OCI-M2 (cell line): ENCODE results near the gene GZF1.
"Not testable (repeated sequence)": the region's sequence is repeated elsewhere in the genome, so short reads cannot be mapped to it uniquely, and the experiment has no call there.

Source experiments
- DNase-seq: peaks from one replicate; lab custom pipeline; 2025; ENCODE audit not compliant: unreplicated experiment; lab: John Stamatoyannopoulos, UW

The GZF1 gene

DNA sequence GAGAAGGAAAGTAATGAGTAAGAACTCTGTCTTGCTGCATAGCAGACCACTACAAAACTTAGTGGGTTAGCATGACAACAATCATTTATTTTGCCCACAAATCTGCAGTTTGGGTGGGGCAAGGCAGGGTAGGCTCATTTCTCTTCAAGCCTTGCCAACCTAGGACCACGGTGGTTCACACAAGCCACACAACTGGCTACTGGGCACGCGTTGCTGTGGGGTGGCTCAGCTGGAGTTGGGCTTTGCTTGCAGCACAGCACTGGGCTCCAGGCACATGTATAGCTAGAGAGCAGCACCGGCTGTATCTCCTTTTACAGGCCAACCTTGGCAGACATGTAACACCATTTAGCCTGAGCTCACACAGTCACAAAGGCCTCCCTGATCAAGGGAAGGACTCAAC is 16.0 kb upstream of the GZF1 start:
- no peak for DNase-seq

DNA sequence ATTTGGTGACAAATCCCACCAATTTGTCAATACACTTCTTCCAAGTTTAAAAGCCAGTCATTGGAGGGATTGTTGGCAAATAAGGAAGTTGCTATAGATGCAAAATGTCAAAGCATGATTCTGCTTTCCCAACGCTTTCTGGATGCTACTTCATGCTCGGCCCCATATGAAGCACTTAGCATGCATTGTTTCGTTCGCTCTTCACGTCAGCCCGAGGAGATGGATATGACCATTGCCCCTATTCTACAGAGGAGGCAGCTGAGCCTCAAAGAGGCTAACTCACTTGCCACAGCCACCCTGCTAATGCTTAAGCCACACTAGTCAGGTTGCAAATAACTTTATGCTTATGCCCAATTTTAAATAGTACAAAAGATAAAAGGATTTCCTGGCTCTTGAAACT is 14.2 kb upstream of the GZF1 start:
- DNase-seq, result no peak

GRCh38 chr20:23348510-23348909 is 13.5 kb upstream of the GZF1 start:
- not testable (repeated sequence) for DNase-seq

- DNase-seq, result no peak
These were observed 12.4 kb upstream of the GZF1 start for GRCh38 chr20:23349338-23350195.

- peak; percentile 76 for DNase-seq
These were observed 11.6 kb upstream of the GZF1 start, which contains the start of gene NXT1 for GRCh38 chr20:23350196-23350903. NXT1 (plus strand) TSS chr20:23350791; CDS start chr20:23354042, 3,251 bp downstream.

DNA sequence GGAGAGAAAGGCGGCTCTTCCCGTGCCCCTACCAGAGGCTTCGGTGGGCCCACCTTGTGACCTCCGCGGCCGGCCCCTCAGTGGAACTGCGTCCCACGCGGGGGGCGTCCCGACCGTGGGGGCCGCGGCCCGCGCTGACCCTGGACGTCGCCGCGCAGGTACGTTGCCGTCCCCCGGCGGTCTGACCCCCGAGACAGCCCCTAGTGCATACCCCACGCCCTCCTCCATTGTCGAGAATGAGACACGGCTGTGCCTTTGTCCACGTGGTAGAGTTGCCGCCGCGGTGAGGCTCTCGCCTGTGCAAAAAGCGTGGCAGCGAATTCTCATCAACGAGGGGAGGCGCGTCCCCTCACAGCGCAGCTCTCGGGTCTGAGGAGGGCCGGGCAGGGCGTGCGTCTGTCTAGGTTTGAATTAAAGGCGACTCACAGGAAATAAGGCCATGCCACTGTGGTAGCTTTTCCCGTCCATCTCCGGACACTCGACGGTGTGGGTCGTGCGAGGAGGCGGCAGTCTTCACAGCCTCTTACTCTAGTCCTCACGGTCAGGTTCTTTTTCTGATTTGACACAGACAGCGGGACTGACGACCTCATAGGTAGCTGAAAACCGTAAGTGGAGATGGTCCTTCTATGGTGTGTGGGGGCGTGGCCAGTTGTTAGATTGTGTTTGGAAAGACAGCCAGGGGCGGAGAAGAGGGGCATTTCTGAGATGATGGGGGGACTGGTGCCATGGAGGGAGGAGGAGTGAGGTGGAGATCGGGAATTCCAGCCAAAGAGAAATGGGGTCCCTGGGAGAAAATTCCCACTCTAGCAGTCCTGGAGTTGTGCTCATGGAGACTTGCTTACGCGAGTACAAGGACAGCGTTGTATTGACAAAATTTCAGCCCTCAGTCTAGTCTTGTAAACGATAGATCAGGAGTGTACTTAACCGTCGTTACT is 10.8 kb upstream of the GZF1 start:
- no peak for DNase-seq

- no peak for DNase-seq
These were observed 5.8 kb upstream of the GZF1 start for GRCh38 chr20:23356203-23356602.

- DNase-seq, result peak; percentile 88
These were observed 4.0 kb upstream of the GZF1 start for GRCh38 chr20:23357767-23358562.

DNA sequence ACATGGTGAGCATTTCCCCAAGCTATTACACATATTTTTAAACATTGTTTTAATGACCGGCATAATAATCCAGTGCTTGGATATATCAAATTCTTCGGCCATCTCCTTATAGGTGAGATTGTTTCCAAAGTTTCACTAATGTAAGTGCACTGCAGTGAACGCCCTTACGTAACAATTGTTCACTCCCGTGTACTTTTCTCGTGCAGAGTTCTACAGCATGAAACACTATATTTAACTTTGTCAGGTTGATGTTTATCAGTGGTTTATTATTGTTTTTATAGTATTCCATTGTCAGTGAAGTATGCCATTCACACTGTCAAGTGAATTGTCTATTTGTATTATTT is 3.4 kb upstream of the GZF1 start:
- DNase-seq, result no peak

GRCh38 chr20:23358923-23359593 is 2.9 kb upstream of the GZF1 start:
- no peak for DNase-seq

GRCh38 chr20:23360531-23360930 is 1.5 kb upstream of the GZF1 start:
- no peak for DNase-seq

DNA sequence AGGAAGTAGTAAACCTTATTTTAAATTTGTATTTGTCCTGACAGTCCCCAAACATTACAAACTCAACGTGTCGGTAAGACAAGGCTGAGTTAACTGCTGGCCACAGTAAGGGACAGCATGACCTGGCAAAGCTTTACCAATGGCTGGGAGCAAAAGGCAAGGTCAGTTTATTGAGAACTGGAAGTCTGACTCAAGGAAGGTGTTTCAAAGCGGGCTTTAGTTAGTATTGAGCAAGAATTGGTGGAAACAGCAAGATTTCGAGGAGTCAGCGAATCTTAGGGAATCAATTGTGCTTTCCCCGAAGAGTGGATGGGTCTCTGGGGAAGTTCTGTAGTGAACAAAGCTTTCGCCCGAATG is 885 bp upstream of the GZF1 start:
- DNase-seq, result no peak

DNA sequence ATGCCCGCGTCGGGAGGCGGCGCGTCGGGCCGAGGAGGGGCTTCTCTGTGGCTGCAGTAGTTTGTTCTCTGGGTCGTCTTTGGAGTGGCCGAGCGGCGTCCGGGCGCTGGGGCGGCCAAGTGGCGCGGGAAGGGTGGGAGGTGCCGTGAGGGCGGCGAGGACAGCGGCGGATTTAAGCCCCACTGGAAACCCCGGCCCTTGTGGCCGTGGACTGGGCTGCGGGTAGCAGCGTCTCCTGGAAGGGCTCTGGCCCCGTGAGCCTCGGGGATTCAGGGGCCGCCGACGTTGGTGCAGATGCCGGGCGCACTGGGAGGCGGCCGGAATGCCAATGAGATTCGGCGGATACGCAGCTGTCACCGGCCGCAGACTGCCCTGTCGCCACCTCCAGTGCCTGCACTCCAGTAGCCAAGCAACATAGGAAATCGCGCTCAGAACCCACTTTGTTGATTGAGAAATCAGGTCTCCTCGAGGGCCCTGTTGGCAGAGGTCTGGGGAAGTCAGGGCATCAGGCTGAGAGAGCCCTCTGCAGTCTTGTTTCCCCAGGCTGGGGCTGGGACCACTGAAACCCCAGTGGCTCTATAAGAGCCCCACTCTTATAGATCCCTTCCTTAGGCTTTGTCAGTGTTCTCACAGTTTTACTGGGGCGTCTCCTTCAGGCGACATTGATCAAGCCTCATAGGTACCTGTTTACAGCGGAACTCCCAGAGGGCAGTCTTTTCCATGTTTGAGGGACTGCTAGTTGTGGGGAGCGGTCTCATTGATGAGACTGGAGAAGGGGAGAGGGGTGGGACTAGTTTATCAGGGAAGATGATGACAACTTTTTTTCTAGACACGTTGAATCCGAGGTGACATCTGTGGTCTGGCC is 642 bp downstream of the GZF1 start:
- DNase-seq, result no peak

DNA sequence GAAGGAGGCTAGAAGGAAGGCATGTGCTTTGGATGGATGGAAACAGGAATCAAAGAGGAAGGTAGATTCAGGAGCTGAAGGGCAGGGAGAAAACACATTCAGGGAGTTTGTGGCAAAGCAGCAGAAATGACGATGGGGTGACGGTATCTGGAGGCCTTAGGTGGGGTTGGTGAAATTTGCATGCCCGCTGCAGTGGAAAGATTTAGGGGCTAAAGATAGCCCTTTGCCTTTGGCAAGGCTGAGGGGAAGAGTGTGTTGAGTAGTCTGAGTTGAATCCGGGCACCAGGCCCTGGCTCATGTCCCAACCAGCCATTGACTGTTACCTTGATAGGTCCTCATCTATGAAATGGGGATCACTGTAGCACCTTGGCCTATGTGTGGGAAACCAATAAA is 1.3 kb downstream of the GZF1 start:
- no peak for DNase-seq

- DNase-seq, result no peak
These were observed 3.6 kb downstream of the GZF1 start for GRCh38 chr20:23365390-23366165.

- DNase-seq, result no peak
These were observed 4.4 kb downstream of the GZF1 start for GRCh38 chr20:23366384-23366783.

DNA sequence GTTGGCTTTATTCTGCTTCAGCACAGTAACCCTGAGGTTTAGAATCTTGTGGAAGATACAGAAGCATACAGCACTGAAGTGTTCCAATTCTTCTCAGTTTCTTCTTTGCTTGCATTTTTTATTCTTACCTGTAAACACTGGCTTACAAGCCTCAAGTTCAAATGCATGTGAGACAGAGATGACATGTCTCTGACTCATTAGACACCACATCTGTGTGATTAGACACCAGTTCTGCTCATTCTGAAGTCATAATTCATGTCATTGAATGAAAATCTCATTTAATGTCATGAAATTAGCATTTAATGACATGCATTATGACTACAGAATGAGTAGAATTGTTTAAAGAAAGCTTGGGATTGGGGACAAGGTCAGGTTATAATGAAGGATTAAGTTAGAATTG is 5.8 kb downstream of the GZF1 start:
- DNase-seq, result no peak

- DNase-seq, result no peak
These were observed 6.5 kb downstream of the GZF1 start for GRCh38 chr20:23368316-23369071.
